Measurements from ENCODE around the gene ANKRD9.

ANKRD9 gene

DNA sequence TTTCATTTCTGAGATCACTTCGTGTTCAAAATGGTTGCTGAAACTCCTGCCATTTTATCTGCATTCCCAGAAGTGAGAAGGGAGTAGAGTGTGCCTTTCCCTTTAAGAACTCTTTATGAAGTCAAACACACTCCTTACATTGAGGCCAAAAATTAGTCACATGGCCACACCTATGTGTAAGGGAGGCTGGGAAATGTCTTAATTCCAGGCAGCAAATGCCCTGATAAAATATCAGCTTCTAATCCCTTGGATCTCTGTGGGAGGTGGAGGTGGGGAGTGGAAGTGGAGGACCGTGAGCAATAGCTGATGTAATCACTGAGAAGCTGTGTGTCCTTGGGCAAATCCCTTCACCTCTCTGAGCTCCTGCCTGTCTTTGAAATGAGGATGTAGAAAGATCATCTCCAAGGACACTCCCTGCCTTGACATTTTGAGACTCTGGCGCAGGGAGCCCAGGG is 22.7 kb upstream of the ANKRD9 start:
- POLR2A ChIA-PET (ENCODE audit: low non-redundant PET), result interaction anchor here (0.9 kb wide), 1 partner anchor 25 kb away, joined by 4 read pairs; no protein-coding TSS in a partner anchor
- DNase-seq (ENCODE audit: low spot score), result peak; percentile 60
- CTCF ChIA-PET, result interaction anchor here (0.5 to 0.6 kb wide), 2 partner anchors 34 to 62 kb away, joined by 4 to 7 read pairs; no protein-coding TSS in a partner anchor

DNA sequence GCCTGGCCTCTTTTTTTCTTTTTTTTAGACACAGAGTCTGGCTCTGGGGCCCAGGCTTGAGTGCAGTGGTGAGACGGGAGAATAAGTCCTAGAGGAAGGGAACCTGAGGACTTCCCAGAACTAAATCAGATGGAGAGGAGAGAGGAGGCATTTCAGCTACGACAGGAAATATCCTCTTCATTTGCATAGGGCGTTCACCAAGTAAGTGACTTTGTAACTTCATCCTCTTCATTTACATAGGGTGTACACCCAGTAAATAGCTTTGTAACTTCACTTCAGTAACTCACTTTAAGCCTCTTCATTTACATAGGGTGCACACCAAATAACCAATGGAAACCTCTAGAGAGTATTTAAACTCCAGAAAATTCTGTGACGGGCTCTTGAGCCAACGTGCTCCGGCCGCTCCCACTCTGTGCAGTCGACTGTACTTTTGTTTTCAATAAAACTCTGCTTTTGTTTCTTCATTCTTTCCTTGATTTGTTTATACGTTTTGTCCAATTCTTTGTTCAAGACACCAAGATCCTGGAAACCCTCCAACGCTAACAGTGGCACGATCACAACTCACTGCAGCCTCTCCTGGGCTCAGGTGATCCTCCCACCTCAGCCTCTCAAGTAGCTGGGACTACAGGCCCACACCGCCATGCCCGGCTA is 21.4 kb upstream of the ANKRD9 start:
- ChIA-PET CTCF (interaction anchor here (0.6 to 1.1 kb wide), 2 partner anchors 18 to 64 kb away, joined by 4 to 5 read pairs; no protein-coding TSS in a partner anchor), POLR2A (ENCODE audit: low non-redundant PET) (no interaction called here)
- DNase-seq (ENCODE audit: low spot score), result no peak
- H3K27ac ChIP-seq, result peak overlapping the region; percentile 95
- TF ChIP-seq, protein P1, sequence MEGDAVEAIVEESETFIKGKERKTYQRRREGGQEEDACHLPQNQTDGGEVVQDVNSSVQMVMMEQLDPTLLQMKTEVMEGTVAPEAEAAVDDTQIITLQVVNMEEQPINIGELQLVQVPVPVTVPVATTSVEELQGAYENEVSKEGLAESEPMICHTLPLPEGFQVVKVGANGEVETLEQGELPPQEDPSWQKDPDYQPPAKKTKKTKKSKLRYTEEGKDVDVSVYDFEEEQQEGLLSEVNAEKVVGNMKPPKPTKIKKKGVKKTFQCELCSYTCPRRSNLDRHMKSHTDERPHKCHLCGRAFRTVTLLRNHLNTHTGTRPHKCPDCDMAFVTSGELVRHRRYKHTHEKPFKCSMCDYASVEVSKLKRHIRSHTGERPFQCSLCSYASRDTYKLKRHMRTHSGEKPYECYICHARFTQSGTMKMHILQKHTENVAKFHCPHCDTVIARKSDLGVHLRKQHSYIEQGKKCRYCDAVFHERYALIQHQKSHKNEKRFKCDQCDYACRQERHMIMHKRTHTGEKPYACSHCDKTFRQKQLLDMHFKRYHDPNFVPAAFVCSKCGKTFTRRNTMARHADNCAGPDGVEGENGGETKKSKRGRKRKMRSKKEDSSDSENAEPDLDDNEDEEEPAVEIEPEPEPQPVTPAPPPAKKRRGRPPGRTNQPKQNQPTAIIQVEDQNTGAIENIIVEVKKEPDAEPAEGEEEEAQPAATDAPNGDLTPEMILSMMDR (conservative IDR thresholded peaks at IDR 0.05; ENCODE audit: low read depth), result no peak

More for the DNA sequence above, 22.7 kb upstream of the ANKRD9 start:
- peak overlapping the region; percentile 95 for H3K27ac ChIP-seq
- TF ChIP-seq, protein P1 (conservative IDR thresholded peaks at IDR 0.05; ENCODE audit: low read depth), result no peak

DNA sequence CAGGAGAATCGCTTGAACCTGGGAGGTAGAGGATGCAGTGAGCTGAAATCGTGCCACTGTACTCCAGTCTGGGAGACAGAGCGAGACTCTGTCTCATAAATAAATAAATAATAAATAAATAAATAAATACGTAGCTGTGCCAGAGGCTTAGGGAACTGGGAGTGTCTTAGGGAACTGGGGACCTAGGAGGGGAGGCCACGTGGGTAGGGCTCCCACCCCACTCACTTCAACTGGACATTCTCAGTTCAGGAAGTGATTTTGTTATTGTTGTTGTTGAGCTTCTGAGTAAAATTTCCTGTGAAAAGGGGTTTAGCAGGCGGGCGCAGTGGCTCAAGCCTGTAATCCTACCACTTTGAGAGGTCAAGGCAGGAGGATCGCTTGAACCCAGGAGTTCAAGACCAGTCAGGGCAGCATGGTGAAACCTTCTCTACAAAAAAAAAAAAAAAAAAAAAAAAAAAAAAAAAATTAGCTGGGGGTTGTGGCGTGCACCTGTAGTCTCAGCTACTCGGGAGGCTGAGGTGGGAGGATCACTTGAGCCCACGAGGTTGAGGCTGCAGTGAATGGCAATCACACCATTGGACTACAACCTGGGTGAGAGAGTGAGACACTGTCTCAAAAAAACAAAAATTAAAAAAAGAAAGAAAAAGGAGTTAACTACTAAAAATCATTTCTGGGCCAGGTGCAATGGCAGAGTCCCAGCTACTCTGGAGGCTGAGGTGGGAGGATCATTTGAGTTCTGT is 19.0 kb upstream of the ANKRD9 start:
- no peak for DNase-seq (ENCODE audit: low spot score)
- peak overlapping the region; percentile 95 for H3K27ac ChIP-seq
- TF ChIP-seq, protein P1 (conservative IDR thresholded peaks at IDR 0.05; ENCODE audit: low read depth), result no peak
- POLR2A ChIA-PET (ENCODE audit: low non-redundant PET), result interaction anchor here (0.6 kb wide), 4 partner anchors 11 to 86 kb away, joined by 3 to 5 read pairs (median 4); no protein-coding TSS in a partner anchor
- CTCF ChIA-PET, result no interaction called here

DNA sequence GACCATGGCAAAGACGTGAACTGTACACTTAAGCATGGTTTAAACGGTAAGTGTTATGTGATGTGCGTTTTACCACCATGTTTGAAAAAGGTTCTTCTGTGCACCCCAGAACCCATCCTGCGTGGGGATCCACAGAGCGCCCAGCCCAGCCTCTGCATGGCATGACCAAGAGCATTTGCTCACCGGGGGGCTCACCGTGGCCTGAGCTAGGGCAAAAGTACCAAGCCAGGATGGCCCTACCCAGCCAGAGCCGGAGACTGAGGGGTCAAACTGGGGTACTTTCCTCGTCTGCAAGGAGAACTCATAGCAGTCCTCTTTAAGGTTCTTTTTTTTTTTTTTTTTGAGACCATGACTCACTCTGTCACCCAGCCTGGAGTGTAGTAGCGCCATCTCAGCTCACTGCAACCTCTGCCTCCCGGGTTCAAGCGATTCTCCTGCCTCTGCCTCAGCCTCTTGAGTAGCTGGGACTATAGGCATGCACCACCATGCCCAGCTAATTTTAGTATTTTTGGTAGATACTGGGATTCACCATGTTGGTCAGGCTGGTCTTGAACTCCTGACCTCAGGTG is 16.4 kb upstream of the ANKRD9 start:
- TF ChIP-seq, protein P1 (conservative IDR thresholded peaks at IDR 0.05; ENCODE audit: low read depth), result no peak
- H3K27ac ChIP-seq, result peak overlapping the region; percentile 95
- no peak for DNase-seq (ENCODE audit: low spot score)
- CTCF ChIA-PET, result interaction anchor here (0.6 to 1.7 kb wide), 3 partner anchors 59 to 68 kb away, joined by 4 to 7 read pairs (median 5); no protein-coding TSS in a partner anchor
- POLR2A ChIA-PET (ENCODE audit: low non-redundant PET), result interaction anchor here (1.2 kb wide), 1 partner anchor 17 kb away, joined by 7 read pairs; no protein-coding TSS in a partner anchor

DNA sequence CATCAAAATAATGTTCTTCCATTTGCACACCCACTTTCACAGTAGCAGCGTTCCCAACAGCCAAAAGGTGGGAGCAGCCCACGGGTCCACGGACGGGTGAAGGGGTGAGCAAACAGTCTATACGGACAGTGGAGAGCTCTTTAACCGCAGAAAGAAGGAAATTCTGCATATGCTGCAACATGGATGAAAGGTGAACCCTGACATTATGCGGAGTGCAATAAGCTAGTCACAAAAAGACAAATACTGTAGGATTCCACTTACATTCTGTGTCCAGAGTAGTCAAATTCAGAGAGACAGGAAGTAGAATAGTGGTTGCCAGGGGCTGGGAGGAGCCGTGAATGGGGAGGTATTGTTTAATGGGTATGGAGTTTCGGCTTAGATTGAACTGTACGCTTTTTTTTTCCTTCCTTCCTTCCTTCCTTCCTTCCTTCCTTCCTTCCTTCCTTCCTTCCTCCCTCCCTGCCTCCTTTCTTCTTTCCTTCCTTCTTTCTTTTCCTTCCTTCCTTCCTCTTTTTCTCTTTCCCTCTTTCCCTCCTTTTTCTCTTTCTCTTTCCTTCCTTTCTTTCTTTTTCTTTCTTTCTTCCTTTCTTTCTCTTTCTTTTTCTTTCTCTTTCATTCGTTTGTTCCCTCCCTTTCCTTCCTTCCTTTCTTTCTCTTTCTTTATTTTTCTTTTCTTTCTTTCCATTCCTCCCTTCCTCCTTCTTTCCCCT is 15.8 kb upstream of the ANKRD9 start:
- DNase-seq (ENCODE audit: low spot score), result no peak
- TF ChIP-seq, protein P1 (conservative IDR thresholded peaks at IDR 0.05; ENCODE audit: low read depth), result no peak
- CTCF ChIA-PET, result interaction anchor here (0.5 to 1.7 kb wide), 13 partner anchors 13 to 598 kb away, joined by 3 to 5 read pairs (median 4); no protein-coding TSS in a partner anchor
- peak overlapping the region; percentile 95 for H3K27ac ChIP-seq
- POLR2A ChIA-PET (ENCODE audit: low non-redundant PET), result interaction anchor here (0.5 to 1.2 kb wide), 4 partner anchors 17 to 66 kb away, joined by 3 to 7 read pairs (median 4); no protein-coding TSS in a partner anchor
